Activated CD4-positive, alpha-beta T cell treated with anti-CD3 and anti-CD28 coated beads, Interleukin-2, Interleukin-6, amounts not matched to agents 100 ng/mL and 50 ng/mL, durations not matched to agents 16 hours and 8 hours (primary cell): ENCODE data around the gene BTBD3.
A peak's percentile ranks its signal among the peaks of the same experiment; 100 is the strongest.

ENCODE experiments used
- DNase-seq: peaks from one replicate; pipeline ENCODE4 v3.0.0-alpha.2; 2020

BTBD3 gene

DNA sequence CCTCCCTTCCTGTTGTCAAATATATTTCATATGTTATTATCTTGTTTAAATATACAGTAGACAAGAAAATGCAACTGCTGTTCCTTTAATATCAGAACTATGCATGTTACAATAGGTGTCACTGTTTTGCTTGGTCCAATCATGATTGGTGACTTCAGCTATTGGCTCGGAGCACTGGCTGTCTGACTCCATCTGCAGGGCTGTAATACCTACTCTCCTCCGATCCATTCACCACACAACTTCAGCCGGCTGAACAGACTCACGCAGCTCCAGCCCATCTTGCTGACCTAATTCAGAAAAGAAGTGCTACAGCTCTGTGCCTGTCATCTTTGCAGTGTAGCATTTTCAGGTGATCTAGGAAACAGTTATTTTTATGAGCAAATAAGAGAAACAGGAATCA lies at the start of gene BTBD3:
TSS of gene BTBD3 (plus strand) at position 231 of the 400 bp plus-strand sequence. CDS start 383 bp downstream, outside the sequence.
- DNase-seq = no peak

DNA sequence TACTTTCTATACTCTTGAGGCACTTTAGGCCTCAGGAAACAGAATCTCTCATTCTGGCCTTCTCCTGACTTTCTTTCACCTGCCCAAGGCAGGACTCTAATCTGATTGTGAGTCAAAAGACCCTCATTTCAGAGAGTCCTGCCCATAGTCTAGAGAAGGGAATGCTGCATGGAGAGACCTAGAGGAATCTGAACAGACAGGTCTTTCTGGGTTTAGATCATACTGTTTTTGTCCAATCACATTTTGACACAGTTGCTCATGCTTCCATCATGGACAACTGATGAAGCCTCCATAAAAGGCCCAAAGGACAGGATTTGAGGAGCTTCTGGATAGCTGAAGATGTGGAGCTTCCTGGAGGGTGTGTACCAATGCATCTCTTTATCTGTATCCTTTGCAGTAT lies 48.1 kb upstream of the BTBD3 start:
- no peak for DNase-seq

DNA sequence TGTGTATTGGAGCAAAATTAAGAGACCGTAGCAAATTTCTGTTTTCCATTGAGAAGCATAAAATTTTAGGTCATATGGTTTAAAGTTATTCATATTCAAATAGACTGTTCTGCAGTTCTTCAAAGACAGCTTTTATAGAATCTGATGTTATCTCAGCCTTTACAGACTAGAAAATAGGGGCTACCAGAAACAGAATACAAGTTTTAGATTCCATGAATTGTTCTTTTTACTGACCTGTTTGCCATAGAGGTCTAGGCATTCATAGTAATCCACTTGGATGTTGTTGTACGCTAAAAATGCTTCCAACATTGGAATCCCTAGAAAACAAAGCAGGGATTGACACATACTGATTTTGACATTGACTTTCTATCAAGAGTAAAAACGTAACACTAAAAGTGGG lies 47.3 kb upstream of the BTBD3 start:
- no peak for DNase-seq

DNA sequence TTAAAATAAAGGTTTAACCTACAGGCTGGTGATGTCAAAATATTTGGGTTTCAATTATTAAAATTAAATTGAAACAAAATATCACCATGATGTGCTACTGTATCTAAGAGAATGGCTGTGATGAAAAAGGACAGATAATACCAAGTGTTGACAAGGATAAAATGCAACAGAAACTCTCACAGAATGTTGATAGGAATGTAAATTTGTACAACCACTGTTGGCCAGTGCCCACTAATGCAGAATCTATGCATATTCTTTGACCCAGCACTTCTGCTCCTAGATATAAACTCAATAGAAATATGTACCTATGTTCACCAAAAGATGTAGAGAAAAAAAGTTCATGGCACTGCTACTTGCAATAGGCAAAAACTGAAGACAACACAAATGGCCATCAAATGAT lies 41.1 kb upstream of the BTBD3 start:
- no peak for DNase-seq

DNA sequence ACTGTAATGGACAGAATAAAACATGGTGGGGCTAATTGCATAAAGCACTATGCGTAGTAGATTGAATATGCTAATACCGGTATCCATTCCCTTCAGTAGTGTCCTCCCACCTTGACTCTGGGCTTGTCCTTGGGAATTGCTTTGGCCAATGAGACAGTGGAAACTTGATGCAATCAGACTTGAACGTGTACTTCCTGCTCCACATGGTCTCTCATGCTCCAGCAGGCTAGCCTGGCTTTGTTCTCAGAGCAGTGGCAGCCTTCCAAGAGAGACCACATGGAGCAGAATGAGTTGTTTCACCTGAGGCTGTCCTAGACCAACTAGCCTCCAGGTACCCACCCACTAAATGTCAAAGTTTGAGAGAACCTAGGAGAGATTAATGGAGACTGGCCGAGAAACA lies 37.0 kb upstream of the BTBD3 start:
- no peak for DNase-seq

DNA sequence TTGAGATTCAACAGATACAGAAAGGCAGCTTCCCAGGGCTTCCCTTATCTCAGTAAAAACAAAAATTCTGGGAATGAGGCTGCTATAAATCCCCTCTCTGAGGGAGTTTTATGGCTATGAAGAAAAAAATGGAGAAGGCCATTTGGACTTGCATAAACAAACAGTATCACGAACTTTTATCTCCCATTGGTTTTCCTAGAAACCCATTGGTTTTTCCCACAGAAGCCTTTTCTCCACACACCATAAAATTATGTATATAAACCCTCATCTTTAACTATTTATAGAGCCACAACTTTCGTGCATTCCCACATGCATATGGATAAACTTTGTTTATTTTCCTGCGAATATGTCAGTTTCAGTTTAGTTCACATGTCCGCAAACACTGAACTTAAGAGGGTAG lies 36.2 kb upstream of the BTBD3 start:
- DNase-seq = no peak

DNA sequence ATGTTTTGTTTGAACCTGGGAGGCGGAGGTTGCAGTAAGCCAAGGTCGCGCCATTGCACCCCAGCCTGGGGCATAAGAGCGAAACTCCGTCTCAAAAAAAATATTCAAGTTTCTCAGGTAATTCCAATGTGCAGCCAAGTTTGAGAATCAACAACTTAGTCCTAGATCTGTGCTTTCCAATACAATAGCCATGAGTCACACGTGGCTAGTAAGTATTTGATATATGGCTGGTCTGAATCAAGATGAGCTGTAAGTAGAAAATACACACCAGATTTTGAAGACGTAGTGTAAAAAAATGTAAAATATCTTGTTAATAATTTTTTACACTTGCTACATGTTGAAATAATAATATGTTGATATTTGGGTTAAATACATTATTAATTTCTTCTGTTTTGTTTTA lies 35.0 kb upstream of the BTBD3 start:
- no peak for DNase-seq

DNA sequence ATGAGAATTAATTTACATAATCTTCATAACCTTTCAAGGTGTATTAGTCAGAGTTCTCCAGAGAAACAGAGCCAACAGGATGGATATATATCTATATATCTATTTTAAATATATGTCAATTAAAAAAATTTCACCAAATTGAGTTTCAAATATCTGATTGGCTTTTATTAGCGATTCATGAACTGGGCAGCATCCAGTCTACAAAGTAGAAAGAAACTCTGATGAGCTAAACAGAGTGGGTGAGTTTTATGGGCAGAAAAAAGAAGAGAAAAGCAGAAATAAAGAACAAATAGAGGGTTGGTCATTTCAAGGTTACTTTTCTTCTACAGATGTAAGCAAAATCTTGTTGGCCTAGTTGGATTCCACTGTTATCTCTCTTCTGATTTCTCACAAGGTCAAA lies 29.0 kb upstream of the BTBD3 start:
- DNase-seq = no peak

DNA sequence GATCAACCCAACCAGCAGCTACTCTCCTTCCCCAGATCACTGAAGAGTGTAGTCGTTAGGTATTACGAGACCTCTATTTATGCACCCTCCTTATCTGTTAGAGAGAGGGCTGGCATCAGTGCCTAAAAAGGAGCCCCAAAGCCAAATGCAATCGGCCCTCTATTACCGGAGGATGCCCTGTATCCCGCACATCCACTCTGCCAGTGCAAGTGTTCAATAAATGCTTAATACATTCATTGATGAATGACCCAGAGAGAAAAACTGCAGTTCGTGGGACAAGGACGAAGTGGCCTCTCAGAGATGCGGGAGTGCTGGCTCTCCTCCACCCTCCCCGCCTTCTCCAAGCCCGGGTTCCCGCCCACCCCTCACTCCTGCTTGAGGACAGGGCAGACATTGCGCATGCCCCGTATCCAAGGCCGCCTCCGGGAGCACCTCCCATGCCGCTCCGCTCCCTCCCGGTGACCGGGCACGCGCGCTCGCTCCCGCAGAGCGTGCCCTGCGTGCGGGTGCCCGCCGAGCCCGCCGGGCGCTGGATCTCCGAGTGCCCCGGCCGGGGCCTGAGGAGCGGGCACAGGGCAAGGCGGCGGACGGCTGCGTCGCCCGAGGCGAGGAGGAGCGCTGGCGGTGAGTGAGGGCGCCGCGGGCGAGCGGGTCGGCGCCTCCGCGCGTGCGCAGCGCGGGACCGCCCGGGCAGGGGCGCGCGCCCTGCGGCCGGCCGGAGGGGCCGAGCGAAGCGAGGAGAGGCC lies 27.2 kb upstream of the BTBD3 start:
- peak; percentile 77 for DNase-seq

DNA sequence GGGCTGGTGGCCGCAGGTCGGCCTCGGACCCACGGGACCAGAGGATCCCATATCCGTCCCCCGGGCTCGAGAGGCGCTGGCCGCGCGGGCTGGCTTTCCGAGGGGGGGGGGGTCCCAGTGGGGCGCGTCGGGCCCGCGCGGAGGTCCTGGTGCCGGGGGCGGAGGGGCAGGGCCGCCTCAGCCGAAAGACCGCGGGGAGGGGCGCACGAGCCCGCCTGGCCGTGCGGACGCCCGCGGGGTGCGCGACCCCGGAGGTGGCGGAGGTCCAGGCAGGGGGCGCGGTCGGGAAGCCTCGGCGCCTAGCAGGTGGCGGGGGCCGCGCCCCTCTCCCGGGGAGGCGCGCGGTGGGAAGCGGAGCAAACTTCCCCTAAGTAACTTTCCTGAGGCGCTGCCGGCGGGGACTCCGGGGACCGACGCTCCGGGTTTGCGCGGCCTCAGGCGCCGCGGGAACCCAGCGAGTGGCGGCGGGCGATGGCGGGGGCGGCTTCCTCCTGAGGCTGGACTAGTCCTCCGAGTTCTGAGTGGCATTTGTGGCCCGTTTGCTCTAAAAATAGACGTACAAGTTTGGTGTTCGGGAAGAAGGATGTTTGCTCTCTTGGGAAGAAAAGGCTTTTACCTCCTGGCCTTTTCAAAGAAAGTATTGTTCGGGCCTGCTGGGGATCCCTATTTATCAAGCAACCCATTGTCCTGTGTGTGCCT lies 26.5 kb upstream of the BTBD3 start:
- peak; percentile 11 for DNase-seq

DNA sequence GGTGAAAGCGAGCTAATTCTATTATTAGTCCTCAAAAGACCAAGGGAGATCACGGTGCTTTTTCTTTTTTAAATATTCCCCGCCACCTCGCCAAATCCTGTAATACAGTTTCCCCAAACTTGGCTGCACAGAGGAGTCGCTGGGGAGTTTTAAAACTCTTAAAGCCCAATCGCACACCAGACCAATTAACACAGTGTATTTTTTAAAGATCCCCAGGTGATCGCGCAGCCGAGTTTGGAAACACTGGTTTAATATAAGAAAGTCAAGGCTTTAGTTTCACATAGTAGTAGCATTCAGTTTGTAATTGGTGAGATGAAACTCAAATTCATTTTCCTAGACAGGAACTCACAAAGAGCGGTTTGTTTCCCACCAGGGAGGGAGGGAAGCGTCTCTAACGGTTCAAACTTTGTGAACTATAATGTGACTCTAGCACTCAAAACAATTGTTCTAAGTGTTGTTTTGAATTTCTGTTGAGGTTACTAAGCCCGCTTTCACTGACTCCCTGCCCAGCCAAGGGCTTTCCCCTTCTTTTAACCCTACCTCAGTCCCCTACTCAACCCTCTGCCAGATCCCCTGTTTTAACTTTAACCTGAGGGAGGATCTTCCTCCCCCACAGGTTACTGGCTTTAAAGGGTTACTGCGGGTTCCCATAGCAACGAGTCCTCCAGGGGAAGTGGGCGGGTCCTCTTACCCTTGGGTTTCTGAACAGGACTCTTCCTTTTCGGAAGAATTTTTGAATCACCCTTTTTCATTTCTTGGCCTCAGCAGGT lies 25.7 kb upstream of the BTBD3 start:
- peak; percentile 68 for DNase-seq

DNA sequence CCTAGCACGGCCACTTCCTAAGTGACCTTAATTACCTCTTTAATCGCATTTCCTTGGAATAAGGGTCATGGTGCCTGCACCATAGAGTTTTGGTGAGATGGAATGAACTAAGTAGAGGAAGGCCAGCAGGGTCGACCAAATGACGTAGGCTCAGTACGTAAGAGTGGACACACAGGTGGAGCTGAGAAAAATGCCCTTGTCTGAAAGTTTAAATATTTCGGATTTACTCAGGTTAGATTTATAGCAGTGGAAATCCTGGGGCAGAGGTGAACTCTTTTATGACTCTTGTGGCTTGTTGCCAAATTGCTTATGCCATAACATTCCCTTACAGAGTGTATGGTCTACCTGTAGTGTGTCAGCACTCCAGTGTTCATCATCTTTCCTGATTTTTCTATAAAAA lies 23.6 kb upstream of the BTBD3 start:
- DNase-seq = no peak

DNA sequence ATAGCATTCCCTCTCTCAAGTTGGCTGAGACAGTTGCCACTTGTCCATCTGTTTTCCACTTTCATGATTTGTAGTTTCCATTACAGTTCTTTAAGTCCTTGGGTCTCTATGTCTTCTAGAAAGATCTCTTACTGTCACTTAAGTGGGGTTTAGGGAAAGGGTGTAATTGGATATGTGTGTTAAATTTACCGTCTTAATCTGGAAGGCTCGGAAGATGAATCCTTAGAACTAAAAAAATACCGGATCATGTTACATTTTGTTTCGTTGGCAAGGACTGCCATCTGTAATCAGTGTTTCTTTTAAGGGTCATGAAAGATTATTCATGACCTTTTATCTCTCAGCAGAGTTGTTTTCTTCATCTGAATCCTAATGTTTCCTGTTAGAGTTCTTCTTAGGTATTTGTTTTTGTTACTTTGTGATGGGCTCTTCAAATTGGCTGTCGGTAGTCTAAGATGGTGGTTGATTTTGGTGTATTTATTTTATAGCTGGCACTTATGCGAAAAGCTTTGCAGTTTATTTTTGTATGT lies 21.8 kb upstream of the BTBD3 start:
- DNase-seq = no peak

DNA sequence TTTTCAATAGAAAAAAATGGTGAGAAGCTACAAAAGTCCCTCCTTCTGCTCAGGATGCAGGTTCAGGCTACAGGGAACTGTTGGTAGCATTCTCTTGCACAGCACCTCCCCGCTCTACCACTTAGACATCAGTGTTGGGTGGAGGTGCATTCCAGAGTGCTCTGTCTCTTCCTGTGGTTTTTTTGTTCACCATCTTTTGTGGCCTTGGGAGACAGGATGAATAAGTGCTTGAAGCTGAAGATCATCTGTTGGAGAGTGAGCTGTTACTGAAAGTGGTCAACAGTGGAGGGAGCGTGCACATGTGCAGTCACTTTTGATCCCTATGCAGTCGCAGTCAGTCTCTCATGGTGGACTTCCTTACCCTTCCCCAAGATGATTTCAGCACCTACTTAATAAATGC lies 16.6 kb upstream of the BTBD3 start:
- no peak for DNase-seq

DNA sequence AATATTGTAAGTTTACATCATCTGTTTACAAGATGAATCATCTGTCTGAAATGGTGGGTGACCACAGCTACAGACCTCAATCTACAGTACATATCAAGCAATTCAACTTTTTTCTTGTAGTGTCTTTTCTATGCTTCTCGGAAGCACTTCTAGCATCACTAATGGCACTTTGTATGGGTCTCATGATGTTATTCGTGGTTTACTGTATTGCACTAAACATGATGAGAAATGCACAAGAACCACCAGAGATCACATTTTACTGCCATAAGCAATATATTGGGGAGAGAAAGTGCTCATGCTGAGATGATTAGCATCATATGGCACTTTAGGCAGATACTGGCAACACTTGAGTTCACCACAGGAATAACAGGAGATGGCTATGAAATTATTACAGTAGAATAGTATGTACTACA lies 15.4 kb upstream of the BTBD3 start:
- DNase-seq = no peak

DNA sequence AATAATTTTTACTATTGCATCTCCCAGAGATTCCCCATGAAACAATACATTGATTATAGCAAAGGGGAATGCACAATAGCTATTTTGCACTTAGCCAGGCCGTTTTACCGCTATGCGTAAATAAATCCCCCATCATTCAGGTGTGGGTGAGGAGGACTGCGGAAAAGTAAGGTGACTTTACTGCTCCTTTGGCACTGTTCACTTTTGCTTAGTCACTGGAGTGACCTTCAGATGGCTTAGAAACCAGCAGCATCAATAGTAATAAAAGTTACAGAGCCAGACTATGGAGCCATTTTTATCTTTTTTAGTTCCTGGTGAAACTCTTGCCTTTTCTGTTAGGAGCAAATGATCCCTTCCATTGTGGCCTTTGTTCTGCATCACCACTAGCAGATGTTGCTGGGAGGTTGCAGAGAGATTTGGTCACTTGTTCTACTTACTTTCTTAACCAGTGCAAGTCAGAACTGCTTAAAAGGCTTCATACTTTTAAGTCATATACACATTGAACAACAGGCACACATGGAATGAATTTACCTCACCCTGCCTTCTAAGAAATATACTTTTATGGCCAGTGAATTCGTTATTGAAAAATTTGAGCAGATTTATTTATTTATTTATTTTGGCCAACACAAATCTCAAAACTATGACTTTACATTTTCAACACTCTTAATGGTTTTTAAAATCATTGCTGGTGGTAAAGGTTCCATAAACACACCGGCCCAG lies 12.1 kb upstream of the BTBD3 start:
- DNase-seq = no peak

DNA sequence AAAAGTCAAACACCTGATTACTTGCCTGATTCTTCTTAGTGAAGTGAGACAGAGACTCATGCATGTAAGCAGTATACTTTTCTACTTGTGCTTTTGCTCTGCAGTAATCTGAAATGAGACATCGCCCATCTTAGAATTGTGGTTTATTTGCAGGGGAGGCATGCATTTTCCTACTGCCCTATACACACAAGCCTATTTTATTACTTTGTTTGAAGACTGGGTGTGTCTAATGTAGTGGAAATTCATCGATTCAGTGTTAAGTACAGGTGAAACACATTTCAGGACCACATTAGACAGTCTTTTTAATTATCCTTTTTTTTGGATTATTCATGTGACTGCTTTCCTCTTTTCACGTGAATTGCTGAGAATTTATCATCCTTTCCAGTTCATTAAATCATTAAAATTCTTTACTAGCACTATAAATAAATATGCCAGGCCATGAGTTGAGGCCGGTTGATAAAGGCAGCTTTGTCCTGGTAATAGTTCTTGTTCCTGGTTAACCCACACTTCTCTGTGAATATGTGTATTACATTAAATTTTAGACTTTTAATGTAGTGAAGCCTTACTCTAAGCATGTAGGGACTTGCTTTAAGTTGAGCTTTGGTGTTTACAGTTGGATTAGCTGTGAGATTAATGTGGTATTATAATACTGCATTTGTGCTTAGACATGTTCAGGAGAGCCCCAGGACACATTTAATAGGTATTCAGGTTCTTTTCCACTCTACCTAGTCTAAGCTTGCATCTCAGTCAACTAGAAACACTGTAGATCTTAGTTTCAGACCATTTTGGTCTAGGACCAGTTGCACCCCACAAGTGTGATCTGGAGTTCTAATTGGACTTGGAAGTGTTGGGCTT lies 10.8 kb upstream of the BTBD3 start:
- no peak for DNase-seq

DNA sequence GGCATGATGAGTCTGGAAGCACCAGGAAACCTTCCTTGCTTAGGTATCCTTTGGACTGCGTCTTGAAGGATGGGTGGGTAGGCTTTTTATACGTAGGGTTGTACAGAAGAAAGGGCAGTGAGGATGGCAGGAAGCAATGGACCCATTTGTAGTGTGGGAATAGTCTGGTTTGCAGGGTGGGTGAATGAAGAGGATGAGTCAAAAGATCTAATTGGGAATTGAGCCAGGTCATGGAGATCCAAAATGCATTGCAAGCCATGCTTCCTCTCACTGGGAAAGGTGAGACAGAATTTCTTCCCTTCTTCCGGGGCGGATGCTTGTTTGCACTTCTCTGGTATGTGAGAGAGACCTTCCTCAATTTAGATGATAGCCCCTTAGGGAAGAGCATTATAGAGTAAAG lies 10.1 kb upstream of the BTBD3 start:
- no peak for DNase-seq

DNA sequence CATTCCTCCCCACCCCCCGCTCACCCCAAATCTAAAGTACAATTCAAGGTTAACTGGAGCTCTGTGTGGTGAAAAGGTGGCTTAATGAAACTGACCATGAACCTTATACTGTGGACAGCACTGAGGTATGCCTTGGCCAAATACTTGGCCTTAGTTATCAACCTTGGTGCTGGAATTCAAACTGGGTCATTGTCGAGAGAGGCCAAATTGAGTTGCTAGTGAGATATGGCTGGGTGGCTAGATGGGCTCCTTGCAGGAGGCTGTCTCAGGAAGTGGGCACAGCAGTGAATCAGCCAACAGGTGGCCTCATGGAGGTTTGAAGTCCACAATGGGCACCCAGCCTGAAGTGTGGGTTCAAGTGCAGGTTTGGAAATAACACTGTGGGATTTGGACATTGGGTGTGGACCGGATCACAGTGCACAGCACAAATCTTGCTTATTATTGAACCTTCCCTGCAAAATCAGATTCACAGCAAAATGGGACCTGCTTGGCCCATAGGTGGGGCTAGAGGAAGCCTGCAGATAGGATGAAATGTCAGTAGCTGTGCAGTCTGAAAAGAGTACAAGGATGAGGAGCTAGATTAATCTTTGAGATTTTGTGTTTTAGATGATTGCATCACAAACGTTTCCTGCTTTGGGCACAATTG lies 5.6 kb upstream of the BTBD3 start:
- DNase-seq = peak; percentile 11

DNA sequence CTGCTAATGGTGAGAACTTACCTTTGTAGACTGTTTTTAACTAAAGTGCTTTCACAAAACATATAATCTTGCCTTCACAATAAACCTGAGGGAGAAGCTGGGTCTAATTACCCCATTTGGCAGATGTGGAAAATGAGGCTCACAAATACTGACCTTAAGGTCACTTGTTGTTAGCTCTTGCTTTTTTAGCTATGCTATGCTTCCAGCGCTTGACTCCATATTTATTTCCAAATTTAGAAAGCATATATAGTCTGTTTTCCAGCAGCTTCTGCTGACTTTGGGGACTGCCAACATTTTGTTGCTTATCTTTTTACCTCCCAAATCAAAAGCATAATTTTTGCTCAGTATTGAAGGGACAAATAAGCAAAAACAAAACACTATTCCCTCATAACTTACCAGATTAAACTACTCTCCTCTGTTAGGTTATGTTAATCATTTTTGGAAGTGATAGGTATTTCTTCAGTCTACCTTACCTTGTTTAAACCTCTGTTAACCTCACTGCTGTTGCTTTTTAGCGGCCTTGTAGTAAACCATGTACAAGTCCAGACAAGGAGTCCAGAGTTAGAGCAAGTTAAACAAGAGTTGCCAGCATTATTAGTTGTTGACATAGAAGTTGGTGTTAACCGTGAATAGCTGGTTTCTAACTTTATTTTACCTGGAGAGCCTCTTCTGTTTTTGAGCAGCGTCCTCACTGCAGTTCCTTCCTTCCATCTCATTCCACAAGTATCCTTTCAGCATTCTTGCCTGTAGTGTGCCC lies 4.9 kb upstream of the BTBD3 start:
- no peak for DNase-seq

DNA sequence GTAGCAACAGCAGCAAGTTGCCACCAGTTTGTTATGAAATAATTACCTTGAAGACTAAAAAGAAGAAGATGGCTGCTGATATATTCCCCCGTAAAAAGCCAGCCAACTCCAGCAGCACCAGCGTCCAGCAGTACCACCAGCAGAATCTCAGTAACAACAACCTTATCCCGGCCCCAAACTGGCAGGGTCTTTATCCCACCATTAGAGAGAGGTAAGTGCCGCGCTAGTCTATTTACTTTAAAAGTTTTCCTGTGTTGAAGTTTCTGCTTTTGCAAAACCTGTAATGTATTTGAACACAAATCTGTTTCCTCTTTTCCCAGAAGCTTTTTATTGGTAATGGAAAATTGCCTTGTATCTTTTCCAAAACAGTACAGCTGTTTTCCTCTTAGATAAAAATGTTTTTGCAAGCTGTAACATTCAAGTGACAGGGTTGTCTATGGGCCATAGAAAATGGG lies 725 bp downstream of the BTBD3 start:
- DNase-seq = no peak
